Left renal pelvis (tissue), 4 donors: ENCODE measurements around the gene SNCA. TPM values are rescaled to one million over a fixed set of nuclear protein-coding genes. Genes with fewer than 3 reads are reported as not detected.

Experiments used
- DNase-seq, 4 donors: peaks; one replicate each; pipeline ENCODE4 v3.0.0-alpha.2; 2013; ENCODE audit warnings: low read depth in 4 of 4, low spot score in 3 of 4
- polyA plus RNA-seq, 4 donors: library from polyadenylated mRNA; unstranded; fragments of 120-200 nt; gene quantifications; one replicate each; pipeline ENCODE4 v1.2.1, GENCODE V29; 2013; ENCODE audit not compliant: insufficient read length in 4 of 4

Gene SNCA
- polyA plus RNA-seq, 4 donors, result 46.8 to 101 (median 54.4) TPM

DNA sequence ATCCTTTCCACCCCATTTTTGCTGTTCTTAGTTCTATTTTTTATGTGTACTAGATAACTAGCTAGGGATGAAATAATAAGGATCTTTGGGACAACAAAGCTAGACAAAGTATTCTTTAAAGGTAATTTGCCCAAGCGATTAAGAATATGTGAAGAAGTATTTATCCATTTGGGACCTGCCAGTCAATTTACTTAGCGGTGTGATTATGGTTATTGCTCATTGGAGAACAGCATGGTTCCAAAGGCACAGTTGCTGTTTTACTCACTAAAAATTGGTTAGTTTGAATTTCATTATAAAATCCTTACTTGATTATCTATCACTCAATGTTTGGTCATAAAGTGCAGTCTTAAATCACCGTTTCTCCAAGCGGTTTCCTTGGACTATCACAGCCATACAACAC, 124.1 kb downstream of the SNCA start:
- DNase-seq, result no peak

DNA sequence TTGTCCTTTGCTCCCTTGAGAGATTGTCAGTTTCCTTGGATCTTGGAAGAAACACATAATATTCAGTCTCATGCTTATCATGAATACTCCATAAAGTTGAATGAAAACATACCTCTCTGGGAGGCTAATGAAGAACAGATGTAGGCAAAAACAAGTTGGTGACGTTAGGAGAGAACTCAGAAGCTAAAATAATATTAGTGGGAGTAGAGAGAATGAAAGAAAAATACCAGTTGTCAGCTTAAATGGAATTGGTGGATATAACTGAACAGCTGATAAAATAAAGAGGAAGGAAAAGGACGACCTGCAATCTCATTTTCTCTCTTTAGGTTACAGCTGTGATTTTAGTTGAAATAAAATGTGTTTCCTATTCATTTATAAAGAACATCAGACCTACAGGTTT, 124.8 kb downstream of the SNCA start:
- peak in 1 of 4 donors; percentile 20 for DNase-seq

DNA sequence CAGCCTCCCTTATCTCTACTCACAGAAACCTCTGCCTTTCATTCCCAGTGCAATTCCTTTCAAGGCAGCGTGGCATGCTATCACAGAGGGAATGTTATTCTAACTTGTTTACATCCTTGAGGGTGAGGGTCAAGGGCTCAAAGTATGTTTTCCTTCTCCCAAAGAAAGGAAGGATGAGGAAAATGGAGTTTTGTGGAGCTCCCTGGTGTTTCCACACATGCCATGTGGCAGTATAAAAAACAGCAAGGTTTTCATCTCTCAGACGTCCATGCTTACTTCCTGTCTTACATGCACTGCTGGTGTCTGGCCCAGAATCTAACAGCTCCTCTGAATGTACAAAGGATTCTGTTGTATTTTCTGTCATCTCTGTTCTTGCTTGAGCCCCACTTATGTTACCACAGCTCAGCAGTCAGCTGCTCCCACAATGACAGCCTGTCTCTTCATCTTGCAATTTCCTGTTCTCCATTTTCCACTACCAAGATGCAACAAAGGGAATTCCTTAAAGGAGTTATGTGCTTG, 128.0 kb downstream of the SNCA start:
- DNase-seq, result no peak

DNA sequence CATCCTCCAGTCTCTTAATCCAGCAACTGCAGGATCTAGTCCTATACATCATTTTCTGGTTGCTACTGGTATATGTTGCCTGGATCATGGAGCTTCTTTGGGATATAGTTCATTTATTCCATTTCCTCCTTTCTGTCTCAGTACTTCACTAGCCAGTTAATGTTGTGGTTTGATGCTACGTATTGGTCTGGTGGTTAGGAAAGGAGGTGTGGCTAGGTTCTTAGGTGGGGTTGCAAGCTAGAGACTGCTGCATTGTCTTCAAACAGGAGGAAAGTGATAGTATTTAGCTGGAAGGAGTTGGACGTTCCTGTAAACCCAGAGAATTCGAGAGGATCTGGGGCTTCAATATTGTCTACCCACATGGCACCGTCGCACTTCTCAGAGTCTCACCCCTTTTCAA, 129.5 kb downstream of the SNCA start:
- DNase-seq, result no peak

DNA sequence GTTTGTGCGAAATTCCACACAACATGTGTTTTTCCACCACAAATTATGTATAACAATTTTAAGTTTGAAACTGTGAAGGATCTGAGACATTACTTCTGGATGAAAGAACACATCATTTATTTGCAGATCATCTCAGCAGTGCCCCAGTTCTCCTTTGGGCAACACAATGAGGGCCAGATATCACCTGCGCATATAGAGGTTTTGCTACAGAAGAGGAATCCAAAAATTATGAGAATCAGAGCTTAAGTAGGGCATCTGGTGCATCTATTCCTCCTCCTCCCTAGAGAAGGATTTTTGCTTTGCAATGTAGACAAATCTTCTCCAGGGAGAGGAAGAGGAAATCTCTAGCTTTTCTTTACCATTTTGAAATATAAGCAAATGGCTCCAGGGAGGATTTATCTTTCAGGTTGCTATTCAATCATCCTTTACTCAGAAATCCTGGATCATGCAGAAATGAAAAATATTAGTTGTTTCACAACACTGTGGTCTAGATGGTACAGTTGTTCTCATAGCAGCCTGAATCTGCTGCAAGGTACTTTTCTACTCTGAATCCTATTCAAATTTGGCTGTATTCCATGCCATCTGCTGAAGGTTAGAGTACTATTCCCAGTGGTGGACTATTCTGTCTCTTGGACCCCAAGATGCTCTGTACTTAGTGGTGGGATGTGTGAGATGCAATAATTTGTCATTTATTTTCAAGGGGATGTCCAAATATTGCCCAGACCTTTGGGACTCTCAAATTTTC, 132.1 kb downstream of the SNCA start:
- no peak for DNase-seq

DNA sequence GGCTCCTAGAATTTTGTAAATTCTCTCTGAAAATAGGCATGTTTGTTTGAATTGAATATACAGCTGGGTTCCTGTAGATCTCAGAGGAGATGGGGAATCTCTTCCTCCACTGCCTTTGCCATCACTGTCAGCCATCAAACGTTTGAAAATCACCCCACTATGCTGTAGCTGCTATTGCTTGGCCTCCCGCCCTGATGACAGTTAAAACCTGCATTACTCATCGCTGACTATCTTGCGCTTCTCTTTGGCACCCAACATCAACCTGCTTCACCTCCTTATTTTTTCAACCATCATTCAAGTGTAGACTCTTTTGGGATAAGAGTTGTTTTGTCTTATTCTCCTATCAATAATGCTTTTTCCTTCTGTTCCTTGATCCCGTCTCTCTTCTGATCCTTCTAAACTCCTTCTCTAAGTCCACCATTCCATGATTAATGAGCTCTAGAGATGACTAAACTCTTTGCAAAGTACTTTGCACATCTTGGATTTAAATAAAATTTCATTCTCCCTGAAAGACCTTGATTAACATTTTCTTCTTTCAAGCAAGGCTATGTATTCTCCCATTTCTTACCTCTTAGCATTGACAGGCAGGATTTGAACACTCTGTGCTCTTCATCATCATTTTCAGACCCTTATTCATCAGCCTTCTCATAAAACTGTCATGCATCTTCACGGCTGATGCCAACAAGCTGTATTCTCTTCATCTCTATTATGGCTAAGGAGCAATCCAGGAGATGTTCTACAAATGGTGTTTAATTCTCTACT, 133.0 kb downstream of the SNCA start:
- DNase-seq, result no peak

DNA sequence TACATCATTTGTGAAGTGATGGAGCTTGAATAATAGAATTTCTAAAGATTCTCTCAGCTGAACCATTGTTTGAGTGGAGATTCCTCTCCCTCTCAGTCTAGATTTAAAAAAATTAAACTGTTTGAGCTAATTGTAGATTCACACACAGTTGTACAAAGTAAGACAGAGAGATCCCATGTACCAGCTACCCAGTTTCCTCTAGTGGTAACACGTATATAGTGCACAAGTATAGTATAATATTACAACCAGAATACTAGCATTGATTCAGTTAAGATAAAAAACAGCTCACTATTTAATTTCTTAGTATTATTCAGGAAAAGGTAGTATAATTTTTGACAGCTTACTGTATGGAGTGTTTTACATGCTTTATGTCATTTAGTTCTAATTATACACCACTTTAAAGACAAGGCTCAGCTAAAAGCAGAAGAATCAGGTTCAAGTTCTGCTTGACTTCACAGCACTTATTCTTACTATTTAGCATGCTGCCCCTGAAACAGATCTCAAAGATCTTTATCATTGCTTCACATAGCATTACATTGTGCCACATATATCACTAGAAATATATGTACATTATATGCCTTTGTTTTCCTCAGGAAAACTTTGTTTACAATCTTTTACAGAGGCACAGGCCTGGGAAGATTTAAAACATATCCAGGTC, 136.1 kb downstream of the SNCA start:
- DNase-seq, result no peak

DNA sequence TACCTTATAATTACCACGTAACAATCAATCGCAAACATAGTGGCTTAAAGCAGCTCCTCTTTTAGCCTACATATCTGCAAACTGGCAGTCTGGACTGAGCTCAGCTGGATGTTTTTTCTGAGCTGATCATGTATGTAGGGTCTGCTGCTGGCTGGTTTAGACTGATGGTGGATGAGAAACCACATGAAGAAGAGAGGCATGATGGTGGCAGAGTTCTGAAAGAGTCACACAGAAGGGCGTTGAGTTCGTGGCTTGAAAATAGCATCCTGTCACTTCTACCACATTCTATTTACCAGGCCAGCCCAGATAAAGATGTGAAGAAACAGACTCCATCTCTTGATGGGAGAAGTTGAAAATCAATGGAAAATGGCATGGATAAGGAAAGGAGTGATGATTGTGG, 151.3 kb downstream of the SNCA start:
- DNase-seq, result no peak

DNA sequence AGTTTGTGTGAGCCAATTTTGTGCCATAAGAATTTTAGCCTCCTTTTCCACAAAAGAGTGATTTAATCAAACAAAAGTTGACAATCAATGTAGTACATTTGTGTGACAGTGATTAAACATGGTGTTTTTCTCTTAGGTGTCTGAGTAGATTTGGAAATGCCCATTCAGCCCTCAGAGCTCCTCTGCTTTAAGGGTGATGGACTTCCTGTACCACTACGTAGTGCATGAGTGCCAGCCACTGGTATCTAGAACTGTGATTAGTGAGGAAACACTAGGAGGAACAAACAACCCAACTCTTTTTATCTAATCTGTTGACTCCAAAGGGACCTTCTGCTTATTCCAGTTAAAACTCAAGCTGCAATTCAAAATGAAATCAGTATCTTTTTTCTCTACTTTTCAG, 151.7 kb downstream of the SNCA start:
- no peak for DNase-seq

DNA sequence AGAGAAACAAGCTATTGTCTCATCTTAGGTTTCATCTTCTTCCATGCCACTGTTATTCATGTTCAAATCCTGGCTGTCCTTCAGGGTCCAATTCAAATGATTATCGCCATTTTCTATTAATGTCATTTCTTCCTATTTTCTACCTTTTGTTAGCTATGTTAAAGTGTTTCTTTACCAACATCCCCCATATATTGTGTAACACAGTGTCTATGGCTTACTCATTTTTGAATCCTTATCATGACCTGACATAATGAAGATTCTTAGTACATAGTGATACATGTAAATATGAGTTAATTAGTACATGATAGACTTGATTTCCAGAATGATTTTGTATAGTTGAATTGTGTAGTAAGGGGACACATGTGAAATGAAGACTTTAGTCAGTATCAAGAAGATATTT, 152.4 kb downstream of the SNCA start:
- DNase-seq, result no peak

DNA sequence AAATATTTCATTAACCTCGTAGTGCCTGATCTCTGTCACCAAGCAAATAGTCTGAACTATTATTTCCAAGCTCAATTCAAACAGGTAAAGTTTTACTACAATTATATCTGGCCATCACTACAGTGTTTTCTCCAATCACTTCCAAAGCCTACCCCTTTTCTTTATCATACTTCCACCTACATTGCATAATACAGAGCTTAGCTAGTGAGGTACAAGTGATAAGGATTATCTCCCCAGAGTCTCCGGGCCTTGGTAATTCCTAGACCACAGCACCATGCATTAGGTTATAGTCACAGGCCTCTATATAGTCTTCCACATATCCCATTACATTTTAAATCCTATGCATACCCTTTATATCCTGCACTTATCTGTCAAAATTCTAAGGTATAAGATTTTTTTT, 154.2 kb downstream of the SNCA start:
- no peak for DNase-seq

DNA sequence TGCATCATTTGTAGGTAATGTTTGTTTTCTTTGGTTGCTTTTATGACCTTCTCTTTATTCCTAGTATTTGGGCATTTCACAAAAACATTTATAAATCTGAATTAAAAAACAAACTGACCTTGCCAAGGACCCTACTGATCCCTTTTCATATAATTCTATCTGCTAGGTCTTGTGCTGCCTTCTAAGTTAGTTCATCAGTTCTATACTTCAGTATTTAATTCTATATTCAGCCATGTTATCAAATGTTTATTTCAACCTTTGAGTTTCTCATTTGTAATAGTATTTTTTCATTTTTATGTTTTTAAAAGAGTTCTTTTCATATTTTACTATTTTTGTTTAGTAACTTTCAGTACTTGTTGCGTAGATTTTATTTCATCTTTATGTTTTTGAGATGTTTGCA, 155.3 kb downstream of the SNCA start:
- DNase-seq, result no peak

DNA sequence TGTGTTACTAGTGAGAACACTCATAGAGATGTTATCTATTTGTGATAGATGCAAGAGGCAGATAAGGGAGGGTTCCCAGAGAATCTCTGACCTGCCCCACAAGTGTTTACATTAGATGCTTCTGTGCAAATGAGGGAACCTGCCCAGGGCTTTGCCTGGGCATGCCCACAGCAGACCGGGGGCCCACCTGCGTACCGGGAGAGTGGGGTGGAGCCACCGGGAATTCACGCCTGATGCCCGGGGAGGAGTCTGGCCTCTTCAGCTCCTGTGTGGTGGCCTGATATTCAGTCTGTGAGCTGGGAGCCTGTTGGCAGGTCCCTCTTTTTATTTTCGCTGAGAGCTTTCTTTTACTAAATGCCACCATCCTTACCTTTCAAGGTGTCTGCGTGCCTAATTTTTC, 155.7 kb downstream of the SNCA start:
- DNase-seq, result no peak

DNA sequence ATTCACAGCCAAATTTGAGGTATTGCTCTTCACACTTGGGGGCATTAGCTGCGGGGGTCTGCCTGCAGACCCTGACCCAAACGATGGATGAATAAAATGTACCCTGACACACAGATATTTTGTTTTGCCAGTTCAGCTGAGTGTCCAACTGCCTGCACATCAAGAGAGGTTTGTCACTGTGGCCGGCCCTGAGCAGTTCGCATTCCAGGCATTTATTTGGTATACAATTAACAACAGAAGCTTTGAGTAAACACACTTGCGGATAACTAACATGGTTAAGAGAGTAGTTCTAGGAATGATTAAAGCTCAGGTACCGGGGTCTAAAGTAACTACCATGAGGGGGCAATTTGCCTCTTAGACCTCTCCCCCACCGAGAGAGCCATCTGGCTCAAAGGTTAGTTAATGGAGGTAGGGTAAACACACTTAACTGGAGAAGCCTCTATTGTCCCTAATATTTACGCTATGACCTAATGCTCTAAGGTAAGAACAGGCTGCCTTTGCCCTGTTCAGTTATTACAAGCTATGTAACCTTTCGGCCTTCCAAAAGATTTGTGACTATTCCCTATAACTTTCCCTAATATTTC, 162.0 kb downstream of the SNCA start:
- DNase-seq, result no peak

Other genes with a start within 250 kb of the SNCA start
- 1 to 10 TPM; 2.4 to 7.1 (median 5.0) TPM for gene MMRN1, start 57.7 kb upstream of the SNCA start, polyA plus RNA-seq